T-helper 1 cell treated with Interleukin-12 subunit alpha and Interleukin-12 subunit beta and Interleukin-4 antibody, amounts not matched to agents 30 ng/mL and 1 ng/mL, for 36 hours (primary cell): ENCODE results near the gene TDP1. TPM values are rescaled to one million over a fixed set of nuclear protein-coding genes. Genes with fewer than 3 reads are reported as not detected.
"Not testable (repeated sequence)": the region's sequence is repeated elsewhere in the genome, so short reads cannot be mapped to it uniquely, and the experiment has no call there.

Source experiments
- intact Hi-C: fragments of 100-400 bp; cut with micrococcal nuclease; formaldehyde crosslinking; loops from one replicate; pipeline ENCODE4 v1.15.1; 2024
- total RNA-seq: library from RNA; stranded (reverse); gene quantifications from 2 replicates; pipeline ENCODE4 v1.2.3, GENCODE V29; 2022

The TDP1 gene
- total RNA-seq, 1 donor from 2014 or later, result 56.3 TPM

DNA sequence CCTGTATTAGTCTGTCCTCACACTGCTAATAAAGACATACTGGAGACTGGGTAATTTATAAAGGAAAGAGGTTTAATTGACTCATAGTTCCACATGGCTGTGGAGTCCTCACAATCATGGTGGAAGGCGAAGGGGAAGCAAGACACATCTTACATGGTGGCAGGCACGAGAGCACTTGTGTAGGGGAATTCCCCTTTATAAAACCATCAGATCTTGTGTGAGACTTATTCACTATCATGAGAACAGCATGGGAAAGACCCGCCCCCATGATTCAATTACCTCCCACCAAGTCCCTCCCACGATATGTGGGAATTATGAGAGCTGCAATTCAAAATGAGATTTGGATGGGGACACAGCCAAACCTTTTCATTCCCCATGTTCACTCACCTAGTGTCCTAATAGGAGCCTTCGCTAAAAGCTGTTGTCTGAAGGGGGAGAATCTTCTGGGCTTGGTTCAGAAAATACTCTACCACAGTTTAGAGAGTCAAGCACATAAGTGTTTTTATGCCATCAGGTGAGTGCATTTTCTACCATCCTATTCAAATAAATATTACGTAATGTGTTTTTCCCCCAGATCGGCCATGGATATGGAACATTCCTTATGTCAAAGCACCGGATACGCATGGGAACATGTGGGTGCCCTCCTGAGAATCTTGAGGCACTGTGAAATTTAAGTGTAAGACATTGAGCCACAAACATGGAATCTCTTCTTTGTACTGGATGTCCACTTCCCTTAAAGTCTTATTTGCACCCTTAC, 86.9 kb downstream of the TDP1 start:
- intact Hi-C loops, result no loop called here

DNA sequence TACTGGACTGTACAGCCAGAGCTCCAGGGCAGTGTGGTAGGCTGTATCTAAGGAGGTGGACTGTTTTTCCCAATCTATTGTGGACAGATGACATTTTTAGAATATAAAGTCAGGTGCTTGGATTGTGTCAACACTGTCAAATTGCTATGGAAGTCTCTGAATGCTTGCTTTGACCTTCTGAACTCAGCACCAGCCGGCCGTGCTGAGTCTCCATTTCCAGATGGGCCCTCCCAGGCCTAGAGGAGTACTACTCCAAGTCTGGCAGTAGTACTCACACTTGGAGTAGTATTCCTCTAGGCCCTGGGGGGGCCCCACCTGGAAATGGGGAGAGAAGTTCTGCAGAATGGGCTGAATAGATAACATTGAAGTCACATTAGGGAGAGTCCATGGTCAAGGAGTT, 89.9 kb downstream of the TDP1 start:
- intact Hi-C loops, result no loop called here

DNA sequence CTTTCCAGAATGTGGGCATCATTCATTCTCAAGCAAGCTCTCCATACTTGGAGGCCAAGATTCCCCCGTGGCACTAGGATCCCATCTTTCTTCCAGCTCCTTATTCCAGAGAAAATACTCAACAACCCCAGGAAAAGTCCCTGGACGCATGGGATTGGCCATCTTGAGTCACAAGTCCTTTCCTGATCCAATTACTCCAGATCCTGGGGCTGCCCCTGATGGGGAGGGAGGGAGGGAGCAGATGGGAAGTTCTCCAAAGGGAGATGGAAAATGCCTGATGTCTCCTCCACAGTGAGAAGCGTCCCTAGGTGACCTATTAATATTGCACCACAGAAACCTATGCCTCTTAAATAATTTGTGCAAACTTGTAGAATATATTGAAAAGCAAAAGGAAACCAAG, 93.7 kb downstream of the TDP1 start:
- intact Hi-C loops, result no loop called here

DNA sequence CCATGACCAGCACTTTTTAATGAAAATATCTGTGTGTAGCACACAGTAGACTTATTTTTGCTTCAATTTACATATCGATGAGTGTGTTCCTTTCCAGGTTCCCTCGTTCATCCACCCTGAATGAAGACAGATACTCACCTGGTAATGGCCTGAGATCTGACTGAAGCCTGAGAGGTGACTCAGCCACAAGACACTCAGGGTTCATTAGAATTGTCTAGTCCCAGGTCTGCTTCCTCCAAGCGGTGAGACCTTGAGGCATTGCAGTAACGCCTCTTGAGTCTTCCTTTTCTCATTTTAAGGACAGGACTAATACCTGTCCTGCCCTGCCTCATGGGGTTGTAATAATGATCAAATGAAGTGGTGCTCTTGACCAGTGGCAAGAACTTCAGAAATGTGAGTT, 94.5 kb downstream of the TDP1 start:
- intact Hi-C loops, result no loop called here

DNA sequence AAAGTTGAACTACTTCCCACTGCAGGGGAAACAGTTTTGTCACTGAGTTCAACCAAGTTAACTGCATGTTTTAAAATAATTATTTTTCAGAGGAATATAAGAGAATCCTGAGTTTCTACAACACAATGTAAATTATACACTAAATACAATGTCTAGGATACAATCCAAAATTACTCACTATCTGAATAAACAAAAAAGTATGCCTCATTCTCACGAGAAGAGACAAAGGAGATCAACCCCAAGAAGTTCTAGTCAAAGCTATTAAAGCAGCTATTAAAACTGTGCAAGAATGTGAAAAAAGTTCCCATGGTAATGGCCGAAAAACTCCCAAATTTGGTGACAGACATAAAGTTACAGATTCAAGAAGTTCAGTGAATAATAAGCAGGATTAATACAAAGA, 97.3 kb downstream of the TDP1 start:
- intact Hi-C loops, result no loop called here

DNA sequence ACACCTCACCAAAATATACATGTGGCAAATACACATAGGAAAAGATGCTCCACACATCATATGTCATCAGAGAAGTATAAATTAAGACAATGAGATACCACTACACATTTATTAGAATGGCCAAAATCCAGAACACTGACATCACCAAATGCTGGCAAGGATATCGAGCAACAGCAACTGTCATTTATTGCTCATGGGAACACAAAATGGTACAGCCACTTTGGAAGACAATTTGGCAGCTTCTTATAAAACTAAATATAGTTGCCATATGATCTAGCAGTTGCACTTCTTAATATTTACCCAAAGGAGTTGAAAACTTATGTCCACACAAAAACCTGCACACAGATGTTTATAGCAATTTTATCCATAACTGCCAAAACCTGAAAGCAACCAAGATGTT, 99.1 kb downstream of the TDP1 start:
- intact Hi-C loops, result no loop called here

DNA sequence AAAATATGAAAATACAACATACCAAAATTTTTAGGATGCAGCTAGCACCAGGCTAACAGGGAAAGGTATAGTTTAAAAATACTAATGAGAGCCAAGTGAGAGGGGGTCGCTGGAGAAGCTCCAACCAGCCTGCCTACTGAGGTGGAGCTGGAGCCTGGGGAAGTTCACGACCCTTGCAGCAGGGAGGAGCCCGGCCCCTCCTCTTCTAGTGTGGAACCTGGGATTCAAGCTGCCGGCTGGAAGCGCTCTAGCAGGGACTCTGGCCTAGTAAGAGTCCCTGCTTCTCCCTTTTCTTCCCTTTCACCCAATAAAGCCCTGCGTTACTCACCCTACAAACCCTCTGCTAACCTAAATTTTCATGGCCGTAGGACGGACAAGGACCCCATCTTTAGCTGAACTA, 101.1 kb downstream of the TDP1 start:
- intact Hi-C loops, result no loop called here

DNA sequence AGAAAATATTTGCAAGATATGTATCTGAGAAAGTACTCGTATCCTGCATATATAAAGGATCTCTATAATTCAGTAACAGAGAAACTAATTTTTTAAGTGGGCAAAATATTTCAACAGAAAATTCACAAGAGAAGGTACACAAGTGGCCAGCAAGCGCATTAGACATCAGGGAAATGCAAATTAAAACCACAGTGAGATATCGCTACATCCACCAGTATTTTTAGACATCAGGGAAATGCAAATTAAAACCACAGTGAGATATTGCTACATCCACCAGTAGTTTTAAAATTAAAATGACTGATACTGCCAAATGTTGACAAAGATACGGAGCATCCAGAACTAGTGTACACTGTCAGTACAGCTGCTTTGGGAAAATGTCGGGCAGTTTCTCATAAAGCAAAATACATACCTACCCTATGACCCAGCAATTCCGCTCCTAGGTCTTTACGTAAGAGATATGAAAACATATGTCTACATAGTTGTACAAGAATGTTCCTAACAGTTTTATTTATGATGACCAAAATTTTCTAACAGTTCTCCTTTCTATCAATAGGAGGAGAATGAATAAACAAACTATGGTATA, 103.2 kb downstream of the TDP1 start:
- intact Hi-C loops, result no loop called here

DNA sequence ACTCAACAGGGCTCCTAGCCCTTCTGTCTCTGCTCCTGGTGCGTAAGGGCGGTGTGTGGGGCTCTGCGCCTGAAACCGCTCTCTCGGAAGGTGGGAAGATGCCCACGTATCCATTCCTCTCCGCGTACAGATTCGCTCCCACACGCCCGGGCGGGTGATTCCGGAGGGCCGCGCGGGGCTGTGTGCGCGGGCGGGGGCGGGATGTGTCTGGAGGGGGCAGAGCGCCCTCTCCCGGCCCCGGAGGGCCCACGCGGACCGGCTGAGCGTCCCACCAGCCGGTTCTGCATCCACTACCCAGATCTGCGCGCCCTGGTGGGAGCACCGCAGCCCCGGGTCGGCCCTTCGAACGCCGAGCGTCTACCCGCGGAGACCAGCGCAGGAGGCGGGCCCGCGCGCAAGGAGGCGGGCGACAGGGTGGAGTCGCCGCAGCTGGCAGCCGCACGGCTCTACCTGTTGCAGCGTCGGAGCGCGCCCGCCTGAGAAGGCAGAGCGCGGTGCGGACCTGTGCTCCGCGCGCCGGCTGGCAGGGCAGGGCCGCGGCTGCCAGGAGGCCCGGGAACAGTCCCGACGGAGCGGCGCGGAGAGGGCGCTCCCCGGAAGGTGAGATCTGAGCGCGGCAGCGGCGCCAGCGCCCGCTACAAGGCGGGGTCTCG, 104.7 kb downstream of the TDP1 start:
- intact Hi-C loops, result loop anchor here (1.0 to 5.0 kb wide), 4 partner anchors 34 to 121 kb away; partner anchors contain the start of gene TDP1

DNA sequence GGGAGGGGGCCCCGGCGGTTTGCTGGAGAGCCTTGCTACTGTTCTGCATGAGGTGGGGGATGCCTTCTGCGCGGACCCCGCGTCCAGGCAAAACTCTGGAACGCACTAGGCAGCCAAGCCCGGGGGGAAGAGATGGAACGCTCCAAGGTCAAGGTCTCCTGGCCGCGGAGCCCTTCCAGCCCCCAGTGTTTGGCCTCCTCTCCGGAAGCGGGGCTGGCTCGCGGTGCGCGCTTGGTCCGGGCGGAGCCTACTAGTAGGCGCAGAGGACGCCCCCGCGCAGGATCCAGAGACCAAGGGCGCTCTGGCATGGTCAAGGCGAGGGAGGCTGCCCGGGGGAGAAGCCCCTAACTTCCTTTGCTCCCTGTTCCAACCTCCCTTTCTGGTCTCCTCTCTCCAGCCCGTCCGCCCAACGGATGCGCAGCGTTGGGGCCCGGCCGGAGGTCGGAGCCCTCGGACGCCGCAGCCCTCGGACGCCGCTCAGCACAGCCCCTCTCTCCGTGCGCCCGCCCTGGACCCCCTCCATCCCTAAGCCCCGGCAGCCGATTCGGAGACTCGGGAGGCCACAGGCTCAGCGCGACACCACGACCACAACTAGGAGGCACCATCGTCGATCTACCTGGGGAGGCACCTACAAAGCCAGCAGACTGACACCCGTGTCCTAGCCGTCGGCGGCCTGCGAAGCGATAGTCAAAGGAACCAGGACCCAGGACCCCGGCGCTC, 105.4 kb downstream of the TDP1 start:
- intact Hi-C loops, result loop anchor here (1.0 to 5.0 kb wide), 4 partner anchors 33 to 122 kb away; partner anchors contain the start of gene TDP1

DNA sequence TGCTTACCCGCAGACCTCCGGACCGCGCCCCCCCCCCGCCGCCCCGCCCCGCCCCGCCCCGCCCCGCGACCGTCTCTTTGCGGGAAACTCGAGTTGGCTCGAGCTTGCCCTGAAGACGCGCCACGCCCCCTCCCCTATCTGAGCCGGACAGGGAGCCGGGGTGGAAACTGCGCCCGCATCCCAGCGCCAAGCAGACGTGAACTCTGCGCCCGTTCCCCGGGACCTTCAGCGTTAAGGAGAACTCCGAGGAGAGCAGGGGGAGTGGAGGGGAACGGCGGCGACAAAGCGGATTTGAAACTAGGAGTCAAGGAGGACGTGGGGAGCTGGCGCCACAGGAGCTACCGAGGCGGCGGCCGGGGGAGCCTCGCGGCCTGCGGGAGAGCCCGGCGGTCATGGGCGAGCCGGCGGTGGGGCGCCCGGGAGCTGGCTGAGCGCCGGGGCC, 106.0 kb downstream of the TDP1 start, which contains the start of gene KCNK13:
KCNK13 (plus strand) TSS at position 310 of the 442 bp plus-strand sequence. CDS start 212 bp downstream, outside the sequence.
- intact Hi-C loops, result loop anchor here (1.0 to 5.0 kb wide), 2 partner anchors 104 to 174 kb away; partner anchors contain the start of gene TDP1

DNA sequence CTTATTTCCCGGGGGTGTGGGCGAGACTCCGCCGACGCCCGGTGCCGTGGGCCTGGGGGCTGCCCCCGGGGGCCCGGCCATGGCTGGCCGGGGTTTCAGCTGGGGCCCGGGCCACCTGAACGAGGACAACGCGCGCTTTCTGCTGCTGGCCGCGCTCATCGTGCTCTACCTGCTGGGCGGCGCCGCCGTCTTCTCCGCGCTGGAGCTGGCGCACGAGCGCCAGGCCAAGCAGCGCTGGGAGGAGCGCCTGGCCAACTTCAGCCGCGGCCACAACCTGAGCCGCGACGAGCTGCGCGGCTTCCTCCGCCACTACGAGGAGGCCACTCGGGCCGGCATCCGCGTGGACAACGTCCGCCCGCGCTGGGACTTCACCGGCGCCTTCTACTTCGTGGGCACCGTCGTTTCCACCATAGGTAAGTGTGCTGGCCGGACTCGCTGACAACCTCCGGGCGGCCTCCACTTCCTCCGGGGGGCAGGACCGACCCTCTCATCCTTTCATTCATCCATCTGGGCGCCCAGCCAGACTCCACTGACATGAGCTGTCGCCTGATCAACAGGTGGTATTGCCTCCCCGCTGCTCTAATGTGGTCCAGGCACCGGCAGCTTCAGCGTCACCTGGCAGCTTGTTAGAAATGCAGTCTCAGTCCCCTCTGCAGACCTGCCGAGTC, 106.5 kb downstream of the TDP1 start:
- intact Hi-C loops, result loop anchor here (1.0 to 5.0 kb wide), 2 partner anchors 105 to 173 kb away; partner anchors contain the start of gene TDP1

DNA sequence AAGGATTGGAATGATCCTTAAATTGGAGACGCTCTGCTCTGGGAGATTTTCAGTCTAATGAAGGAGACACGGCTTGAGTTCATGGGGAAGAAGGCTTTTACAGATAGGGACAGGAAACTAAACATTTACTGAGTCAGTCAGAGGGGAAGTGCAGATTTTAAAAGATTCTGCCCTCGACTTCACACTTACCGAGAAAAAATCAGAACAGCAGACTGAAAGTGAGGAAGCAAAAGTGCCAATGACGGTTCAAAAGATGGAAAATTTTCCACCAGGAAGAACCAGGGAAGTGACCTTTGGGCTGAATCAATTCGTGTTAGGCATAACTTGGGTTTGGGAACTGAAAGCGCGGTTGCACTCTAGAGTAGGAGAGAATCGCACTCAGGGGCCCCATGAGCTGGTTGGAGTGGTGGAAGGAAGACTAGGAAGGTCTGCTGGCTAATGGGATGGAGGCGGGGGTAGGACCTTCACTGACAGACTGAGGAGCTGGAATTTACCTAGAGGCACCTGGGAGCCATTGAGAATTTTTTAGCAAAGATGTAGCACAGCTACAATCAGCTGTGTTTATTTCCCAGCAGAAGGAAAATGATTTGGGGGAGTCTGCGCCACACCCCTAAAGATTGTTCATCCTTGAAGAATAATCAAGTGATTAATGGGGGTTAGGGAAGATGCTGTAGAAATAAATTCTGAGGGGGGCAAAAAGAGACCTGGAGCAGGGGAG, 107.3 kb downstream of the TDP1 start:
- intact Hi-C loops, result loop anchor here (1.0 to 5.0 kb wide), 2 partner anchors 106 to 172 kb away; partner anchors contain the start of gene TDP1

DNA sequence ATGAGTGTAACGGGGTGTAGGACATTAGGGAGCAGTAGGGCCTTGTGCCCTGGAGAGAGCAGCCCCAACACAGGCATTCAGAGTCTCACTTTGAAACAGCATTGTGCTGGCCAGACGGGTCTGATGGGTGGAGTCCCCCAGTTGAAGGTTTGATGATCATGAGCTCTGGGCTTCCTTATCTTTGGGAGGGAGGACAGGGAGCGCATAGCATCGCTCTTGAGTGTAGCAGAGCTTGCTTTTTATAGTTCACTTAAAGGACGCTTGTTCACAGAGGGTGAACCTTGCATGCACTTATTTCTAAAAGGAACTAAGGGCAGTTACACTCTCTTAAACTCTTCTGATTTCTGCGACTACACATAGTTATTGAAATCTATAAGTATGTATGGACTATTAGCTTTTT, 116.6 kb downstream of the TDP1 start:
- intact Hi-C loops, result no loop called here

DNA sequence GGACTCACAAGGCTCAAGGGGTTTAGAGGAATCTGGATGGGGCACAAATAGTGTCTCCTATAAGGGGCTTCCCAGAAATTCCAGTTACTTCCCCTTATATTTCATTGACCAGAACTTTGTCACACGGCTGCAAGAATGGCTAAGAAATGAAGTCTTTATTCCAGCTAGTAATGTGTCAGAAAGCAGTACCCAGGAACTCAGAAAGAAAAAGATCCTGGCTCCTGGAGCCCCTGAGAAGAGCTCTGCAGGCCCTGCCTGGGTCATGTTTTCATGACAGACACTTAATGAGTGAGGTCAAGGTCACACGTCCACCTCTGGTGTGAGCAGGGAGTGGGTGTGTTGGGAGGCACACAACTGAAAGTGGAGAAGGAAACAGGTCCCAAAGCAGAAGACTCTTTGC, 123.8 kb downstream of the TDP1 start:
- intact Hi-C loops, result no loop called here

DNA sequence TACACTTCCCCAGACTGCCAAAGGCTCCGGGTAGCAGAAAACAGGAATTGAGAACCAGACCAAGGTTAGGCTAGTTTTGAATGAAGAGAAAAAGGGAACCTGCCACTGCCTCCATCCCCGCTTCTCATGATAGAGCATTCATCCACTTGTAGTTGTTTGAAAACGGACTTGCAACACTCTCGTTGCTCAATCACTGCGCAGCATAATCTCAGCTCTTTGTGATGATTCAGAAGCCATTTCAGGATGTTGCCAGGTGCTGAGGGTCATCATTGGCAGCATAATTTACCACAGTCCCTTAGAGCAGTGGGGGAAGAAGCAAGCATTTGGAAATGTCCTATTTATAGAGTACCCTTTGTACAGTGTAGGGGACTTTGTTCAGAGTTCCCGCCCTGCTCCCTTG, 131.7 kb downstream of the TDP1 start:
- intact Hi-C loops, result no loop called here

DNA sequence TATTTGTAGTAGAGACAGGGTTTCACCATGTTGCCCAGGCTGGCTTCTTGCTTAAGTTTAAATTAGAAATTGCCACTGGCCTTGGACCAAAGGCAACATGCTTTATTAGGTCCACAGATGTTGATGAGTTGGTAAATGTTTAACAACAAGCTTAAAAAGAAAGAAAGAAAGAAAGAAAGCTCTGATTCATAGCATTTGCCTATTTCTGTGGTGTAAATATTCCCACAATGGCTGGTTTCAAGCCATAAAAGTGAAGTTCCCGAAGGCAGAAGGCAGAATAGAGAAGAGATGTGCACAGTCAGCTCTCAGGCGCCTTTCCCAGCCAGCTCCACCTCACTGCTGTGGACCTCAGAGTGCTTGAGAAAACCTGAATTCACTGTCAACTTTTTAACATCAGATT, 132.4 kb downstream of the TDP1 start:
- intact Hi-C loops, result no loop called here

DNA sequence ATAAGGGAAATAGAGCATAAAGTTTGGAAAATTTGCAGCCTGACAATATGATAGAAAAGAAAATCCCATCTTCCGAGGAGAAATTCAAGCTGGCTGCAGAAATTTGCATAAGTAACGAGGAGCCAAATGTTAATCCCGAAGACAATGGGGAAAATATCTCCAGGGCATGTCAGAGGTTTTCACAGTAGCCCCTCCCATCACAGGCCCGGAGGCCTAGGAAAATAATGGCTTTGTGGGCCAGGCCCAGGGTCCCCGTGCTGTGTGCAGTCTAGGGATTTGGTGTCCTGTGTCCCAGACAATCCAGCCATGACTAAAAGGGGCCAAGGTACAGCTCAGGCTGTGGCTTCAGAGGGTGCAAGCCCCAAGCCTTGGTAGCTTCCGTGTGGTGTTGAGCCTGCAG, 133.8 kb downstream of the TDP1 start:
- intact Hi-C loops, result not testable (repeated sequence)

DNA sequence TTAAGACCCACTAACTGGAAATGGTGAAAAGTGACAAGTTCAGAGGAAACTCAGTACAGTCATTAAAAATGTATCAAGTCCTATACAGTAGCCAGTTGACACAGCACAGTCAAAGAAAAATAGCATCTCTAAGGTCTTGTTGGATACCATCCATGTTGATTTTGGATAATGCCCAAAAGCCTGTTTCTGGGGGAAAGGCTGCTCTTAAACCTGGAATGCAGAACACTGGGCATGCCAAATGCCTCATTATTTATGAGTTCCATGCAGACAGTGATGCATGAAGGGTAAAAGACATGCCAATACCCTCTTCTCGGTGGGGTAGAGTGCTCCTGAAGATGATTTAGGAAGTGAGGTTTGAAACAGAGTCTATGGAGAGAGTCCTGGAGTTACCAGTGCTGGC, 135.7 kb downstream of the TDP1 start:
- intact Hi-C loops, result no loop called here

DNA sequence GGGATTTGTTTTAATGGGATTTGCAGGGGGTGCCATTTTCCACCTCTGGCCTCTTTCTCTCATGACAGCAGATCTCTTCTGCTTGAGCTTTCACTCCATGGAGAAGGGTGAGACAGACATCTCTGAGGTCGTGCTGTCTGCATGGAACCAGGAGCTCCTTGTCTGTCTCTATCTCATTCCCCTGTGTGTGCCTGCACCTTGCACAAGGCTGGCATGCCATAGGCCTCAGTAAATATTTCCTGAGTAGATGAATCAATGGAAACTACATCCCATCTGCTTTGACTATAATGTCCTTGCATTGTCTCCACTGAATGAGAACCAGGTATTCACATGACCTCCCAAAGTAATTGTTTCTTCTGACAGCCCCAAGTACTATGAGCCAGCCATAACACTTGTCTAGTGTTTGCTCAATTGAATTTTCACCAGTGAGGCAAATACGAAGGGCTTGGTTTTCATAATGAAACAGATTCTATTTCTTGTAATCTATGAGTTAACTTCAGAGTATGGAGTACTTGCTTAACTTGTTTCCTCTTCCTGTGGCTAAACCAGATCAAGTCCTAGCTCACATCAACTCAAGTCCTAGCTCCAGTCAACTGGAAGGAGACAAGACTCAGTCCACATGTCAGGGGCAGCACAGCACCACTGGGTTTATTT, 138.3 kb downstream of the TDP1 start:
- intact Hi-C loops, result loop anchor here (1.0 kb wide), 1 partner anchor 34 kb away; no protein-coding TSS in a partner anchor
